Smooth muscle cell of the pulmonary artery (primary cell): Measurements from ENCODE around the gene CCPG1. TPM values are rescaled to one million over a fixed set of nuclear protein-coding genes. Genes with fewer than 3 reads are reported as not detected.

Experiments used
- total RNA-seq: library from RNA; depleted of rRNA; stranded (reverse); fragments of >200 nt; gene quantifications from 2 replicates; pipeline ENCODE4 v1.2.3, GENCODE V29; 2014

Gene CCPG1, protein sequence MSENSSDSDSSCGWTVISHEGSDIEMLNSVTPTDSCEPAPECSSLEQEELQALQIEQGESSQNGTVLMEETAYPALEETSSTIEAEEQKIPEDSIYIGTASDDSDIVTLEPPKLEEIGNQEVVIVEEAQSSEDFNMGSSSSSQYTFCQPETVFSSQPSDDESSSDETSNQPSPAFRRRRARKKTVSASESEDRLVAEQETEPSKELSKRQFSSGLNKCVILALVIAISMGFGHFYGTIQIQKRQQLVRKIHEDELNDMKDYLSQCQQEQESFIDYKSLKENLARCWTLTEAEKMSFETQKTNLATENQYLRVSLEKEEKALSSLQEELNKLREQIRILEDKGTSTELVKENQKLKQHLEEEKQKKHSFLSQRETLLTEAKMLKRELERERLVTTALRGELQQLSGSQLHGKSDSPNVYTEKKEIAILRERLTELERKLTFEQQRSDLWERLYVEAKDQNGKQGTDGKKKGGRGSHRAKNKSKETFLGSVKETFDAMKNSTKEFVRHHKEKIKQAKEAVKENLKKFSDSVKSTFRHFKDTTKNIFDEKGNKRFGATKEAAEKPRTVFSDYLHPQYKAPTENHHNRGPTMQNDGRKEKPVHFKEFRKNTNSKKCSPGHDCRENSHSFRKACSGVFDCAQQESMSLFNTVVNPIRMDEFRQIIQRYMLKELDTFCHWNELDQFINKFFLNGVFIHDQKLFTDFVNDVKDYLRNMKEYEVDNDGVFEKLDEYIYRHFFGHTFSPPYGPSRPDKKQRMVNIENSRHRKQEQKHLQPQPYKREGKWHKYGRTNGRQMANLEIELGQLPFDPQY
- 181 and 236 TPM in 2 replicates for total RNA-seq

DNA sequence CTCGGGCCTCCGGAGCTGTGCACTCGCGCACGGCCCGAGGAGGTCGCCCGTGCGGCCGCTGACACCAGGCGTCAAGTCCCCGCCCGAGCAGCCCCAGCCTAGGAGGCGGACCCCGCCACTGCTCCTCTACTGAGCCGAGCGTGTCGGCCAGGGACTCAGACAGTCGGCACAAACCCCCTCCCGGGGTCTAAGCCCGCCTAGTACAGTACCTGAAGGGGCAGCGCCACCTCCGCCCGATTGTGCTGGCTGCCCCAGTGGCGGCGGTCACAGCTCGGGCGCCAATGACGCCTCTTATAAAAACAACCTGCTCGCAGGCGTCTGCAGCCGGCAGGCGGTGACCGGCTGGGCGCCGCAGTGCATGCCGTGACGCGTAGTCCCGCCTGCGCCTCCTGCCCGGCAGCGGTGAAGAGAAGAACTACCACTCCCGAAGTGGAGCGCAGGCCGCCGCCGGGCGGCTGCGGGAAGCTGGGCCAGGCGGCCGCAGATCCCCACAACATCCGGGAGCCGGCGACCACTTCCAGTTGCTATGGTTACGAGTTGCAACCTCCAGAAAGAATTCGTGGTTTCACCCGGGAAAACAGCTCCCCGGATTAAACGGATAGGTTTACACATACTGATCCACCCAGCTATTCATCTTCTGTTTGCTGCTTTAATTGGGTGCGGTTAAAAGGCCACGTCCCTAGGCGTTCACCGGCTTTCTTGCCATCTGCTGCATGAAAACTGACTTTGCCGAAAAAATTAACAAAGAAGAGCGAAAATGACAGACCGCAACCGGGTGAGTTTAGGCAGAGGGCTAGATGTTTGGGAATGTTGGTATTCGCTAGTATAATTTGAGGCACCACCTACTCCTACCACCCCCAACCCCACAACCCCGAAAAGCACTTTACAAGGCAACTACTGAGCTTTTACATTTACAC is at the start of gene CCPG1, which contains the start of gene PIERCE2:
CCPG1 (minus strand) TSS at position 348 of the 917 bp plus-strand sequence. CDS start 18,935 bp downstream, outside the sequence.
PIERCE2 (plus strand) TSS at position 484 of the 917 bp plus-strand sequence; CDS start at position 758, 274 bp downstream.

DNA sequence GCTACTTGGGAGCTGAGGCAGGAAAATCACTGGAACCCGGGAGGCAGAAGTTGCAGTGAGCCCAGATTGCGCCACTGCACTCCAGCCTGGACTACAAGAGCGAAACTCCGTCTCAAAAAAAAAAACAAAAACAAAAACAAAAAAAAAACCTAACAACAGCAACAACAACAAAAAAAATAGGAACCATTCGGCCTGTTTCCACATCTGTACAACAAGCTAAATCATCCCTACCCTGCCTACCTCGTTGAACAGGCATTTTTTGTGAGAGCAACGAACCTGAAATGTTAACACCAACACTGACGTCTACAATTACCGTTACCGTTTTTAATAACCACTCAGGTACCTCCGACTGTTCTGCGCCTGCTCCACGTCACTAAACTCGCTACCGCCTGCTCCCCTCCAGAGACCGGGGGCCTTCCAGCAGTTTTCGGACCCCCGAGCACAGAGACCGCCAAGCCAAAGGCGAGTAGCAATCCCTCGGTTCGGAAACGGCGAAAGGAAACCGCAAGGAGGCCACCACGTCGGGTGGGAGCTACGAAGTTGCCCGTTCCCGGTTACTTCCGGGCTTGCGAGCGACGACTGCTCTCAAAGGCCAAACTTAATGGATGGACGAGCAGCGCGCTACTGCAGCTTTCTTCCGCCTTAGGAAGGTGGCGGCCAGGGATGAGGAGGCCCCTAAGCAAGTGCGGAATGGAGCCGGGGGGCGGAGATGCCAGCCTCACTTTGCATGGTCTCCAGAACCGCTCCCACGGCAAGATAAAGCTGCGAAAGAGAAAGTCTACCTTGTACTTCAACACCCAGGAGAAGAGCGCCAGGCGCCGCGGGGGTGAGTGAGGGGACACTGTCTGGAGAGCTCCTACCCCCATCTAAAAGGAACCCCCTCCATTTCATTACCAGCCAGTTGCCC is 89.3 kb downstream of the CCPG1 start, which contains the start of the genes PIGB and PIGBOS1:
PIGB (plus strand) TSS at position 635 of the 907 bp plus-strand sequence; CDS start at position 664, 29 bp downstream.
PIGBOS1 (minus strand) TSS at position 536 of the 907 bp plus-strand sequence. CDS start 1,331 bp downstream, outside the sequence.

Other genes with a start within 250 kb of the CCPG1 start
- gene RSL24D1, start 211.4 kb downstream of the CCPG1 start, total RNA-seq: 47.9 and 60.5 TPM in 2 replicates
- 9.1 and 14.3 TPM in 2 replicates for gene RAB27A, start 118.5 kb downstream of the CCPG1 start, total RNA-seq
- gene PIGBOS1, start 89.2 kb downstream of the CCPG1 start, total RNA-seq: 4.9 and 5.3 TPM in 2 replicates
- 7.9 and 12.6 TPM in 2 replicates for gene PIGB, start 89.1 kb downstream of the CCPG1 start, total RNA-seq
- 1.7 and 3.1 TPM in 2 replicates for gene PIERCE2, start 136 bp upstream of the CCPG1 start, total RNA-seq
- 1.4 and 1.7 TPM in 2 replicates for gene DNAAF4, start 99.9 kb upstream of the CCPG1 start, total RNA-seq
- gene PYGO1, start 180.0 kb upstream of the CCPG1 start, total RNA-seq: 9.1 and 10.1 TPM in 2 replicates